HG03565 (cell line): ENCODE data around the gene ADAMTS15.
"Not testable (repeated sequence)": the region's sequence is repeated elsewhere in the genome, so short reads cannot be mapped to it uniquely, and the experiment has no call there.

Experiments
- ATAC-seq: cut with Tn5 transposase; IDR thresholded peaks from one replicate; pipeline ENCODE4 v1.9.1; 2021; ENCODE audit warnings: mild to moderate bottlenecking, moderate library complexity; ENCODE audit not compliant: unreplicated experiment

Gene ADAMTS15

DNA sequence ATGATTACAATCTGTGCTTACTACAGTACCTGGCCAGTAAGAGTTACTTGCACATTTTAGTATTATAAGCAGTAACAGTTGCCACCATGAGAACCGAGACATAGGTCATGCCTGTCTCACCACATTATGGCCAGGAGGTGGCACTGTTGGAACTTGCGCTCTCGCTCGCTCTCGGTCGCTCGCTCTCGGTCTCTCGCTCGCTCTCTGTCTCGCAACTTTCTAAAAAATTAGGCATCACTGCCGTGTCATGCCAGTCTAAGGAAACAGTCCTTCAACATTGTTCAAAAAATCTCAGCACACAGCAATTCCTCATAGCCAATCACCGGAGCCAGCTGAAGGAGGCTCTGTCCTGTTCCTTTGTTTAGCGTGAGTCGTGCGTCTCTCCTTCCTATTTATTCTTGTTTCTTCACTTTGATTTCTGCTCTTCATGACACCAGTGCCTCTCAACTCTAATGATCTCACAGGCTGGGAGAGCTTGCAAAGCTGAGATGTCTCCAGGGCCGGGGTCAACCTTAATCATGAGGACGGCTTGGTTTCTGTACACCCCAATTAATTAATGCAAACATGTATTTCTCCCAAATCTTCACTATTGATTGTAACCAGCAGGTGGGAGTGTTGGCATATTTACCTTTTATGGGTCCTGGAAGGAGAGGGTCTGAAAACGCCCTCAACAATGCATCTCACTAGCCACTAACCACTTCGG lies 13.8 kb upstream of the ADAMTS15 start:
- ATAC-seq, result peak; percentile 80

DNA sequence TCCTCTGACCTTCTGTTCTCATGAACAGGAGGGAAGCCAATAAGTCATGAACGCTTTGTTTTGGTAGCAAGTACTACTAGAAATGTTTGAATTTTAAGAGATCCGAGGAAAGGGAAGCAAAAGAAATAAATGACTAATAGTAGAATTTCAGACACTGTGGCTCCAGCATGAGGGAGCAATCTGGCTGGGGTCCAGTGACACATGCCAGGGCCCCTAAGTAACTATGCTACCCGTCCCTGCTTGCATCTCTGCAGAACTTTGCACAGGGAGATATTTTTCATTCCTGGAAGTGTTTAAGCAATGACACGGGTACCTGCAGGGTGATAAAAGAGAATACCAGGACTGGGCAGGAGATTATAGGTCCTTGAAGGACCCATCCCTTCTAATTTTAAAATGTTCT lies 12.8 kb upstream of the ADAMTS15 start:
- ATAC-seq, result no peak

- no peak for ATAC-seq
Measured at GRCh38 chr11:130436171-130436570, 12.3 kb upstream of the ADAMTS15 start.

DNA sequence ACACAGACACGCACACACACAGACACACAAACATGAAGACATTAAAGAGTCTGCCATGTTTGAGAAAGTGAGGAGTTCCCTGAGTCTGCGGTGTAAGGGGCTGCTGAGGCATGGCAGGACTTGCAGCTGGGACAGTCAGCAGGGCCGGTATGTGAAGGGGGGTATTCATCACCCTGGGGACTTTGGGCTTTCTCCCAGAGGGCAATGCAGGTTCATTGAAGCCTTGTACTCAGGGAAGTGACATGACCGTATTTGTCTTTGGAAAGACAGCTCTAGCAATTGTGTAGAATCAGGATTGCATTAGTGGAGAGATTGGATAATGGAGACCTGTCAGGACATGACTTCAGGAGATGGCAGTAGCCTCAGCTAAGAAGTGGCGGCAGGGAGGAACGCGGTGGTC lies 10.6 kb upstream of the ADAMTS15 start:
- ATAC-seq, result no peak

- ATAC-seq, result not testable (repeated sequence)
Measured at GRCh38 chr11:130438401-130439159, 9.9 kb upstream of the ADAMTS15 start.

GRCh38 chr11:130439160-130439519 lies 9.3 kb upstream of the ADAMTS15 start:
- no peak for ATAC-seq

DNA sequence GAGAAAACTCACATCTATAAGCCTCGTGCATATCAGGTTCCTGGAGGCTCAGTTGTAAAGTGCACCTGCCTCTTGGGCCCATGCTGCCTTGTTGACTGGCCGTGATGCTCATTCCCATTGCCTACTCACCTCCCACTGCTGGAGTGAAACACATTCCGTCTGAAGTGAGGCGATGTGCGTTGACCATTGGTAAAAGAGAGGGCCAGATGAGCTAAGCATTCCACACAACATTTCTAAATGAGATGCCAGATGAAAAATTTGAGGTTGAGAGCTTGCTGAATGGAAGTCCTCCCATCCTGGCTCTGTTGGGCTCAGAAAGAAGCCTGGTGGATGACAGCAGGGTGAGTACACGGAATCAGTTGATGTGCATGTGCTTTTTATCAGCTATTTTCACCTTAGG lies 8.6 kb upstream of the ADAMTS15 start:
- no peak for ATAC-seq

GRCh38 chr11:130441719-130442118 lies 6.7 kb upstream of the ADAMTS15 start:
- ATAC-seq, result no peak

DNA sequence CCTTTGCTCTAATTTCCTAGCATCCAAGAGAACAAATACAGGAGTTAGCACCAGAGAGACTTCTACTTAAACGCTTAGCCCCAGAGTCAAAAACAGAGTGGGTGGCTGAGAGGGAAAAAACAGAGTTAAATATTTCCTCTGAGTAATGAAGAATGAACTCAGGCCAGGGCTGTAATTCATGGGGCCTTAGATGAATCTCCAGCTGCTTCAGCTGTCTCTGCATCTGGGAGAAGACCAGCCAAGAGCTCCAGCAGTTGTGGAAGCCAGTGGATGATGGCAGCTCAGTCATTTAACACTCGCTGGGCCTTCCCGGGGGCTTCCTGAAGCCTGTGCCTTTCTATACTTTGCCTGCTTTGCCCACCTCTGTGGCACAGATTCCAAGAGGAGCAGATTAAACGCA lies 5.7 kb upstream of the ADAMTS15 start:
- no peak for ATAC-seq

GRCh38 chr11:130445788-130446187 lies 2.7 kb upstream of the ADAMTS15 start:
- no peak for ATAC-seq

- no peak for ATAC-seq
Measured at GRCh38 chr11:130448039-130448415, 418 bp upstream of the ADAMTS15 start.

DNA sequence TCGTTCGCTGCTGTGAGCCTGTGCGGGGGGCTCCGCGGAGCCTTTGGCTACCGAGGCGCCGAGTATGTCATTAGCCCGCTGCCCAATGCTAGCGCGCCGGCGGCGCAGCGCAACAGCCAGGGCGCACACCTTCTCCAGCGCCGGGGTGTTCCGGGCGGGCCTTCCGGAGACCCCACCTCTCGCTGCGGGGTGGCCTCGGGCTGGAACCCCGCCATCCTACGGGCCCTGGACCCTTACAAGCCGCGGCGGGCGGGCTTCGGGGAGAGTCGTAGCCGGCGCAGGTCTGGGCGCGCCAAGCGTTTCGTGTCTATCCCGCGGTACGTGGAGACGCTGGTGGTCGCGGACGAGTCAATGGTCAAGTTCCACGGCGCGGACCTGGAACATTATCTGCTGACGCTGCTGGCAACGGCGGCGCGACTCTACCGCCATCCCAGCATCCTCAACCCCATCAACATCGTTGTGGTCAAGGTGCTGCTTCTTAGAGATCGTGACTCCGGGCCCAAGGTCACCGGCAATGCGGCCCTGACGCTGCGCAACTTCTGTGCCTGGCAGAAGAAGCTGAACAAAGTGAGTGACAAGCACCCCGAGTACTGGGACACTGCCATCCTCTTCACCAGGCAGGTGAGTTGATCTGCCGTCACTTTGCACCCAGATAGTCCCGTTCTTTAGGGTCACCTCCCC lies 1.0 kb downstream of the ADAMTS15 start:
- no peak for ATAC-seq

- ATAC-seq, result no peak
Measured at GRCh38 chr11:130449996-130450769, 1.7 kb downstream of the ADAMTS15 start.

DNA sequence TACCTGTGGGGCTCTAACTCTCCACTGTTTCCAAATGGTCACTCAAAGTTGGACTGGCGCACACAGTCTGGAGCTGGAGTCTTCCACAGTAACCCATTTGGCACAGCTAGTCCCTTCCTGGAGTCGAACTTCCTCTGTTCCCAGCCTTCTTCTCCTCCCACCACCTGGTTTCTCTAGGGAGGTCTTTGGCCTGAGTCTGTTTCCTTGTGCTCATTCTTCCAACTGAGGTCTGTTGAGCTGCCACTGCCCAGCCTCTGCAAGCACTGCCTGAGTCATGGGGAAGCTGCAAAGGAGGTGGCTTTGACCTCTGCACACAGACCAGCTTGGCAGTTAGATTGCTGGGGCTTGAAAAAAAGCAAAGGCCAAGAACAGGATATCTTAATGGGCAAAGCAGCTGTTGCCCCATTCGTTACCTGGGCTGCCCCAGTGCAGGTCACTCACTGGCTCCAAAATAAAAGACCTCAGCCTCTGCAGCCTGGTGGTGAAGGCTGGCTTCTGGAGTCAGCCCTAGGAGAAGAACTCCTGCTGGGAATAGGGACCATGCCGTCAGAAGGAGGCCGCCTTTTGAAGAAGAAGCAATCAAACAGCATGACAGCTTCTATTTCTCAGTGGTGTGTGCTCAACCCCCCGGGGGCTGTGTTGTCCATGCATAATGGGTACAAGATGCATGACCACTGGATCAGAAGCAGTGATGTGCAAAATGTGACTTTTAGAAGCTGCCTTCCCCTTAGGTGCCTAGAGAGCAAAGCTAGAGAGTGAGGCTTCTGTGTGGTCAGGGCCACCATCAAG lies 3.0 kb downstream of the ADAMTS15 start:
- no peak for ATAC-seq

DNA sequence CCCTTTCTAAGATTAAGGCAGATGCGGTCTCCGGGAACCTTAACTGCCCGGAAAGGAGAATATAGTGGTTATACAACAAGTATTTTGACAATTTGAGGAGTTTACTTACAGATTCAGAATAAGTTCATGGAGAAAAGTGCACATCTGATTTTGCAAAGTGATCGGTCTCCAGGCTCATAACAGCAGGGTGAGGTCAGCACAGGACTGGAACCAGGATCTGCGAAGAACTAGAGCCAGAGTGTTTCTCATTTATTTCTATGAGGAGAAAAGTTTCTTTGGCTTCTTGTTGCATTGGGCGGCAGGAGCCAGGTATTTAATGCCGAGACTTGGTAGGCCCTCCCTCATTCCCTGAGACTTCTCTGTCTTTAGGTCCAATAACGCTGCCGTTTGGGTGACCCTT lies 3.7 kb downstream of the ADAMTS15 start:
- no peak for ATAC-seq

GRCh38 chr11:130452940-130453339 lies 4.5 kb downstream of the ADAMTS15 start:
- ATAC-seq, result no peak

GRCh38 chr11:130454491-130455252 lies 6.2 kb downstream of the ADAMTS15 start:
- ATAC-seq, result no peak

- no peak for ATAC-seq
Measured at GRCh38 chr11:130455483-130456127, 7.2 kb downstream of the ADAMTS15 start.

- no peak for ATAC-seq
Measured at GRCh38 chr11:130456286-130456685, 7.8 kb downstream of the ADAMTS15 start.
